H1 (cell line): ENCODE measurements around the gene STAG1. TPM values are rescaled to one million over a fixed set of nuclear protein-coding genes. Genes with fewer than 3 reads are reported as not detected.
"Not testable (repeated sequence)": the region's sequence is repeated elsewhere in the genome, so short reads cannot be mapped to it uniquely, and the experiment has no call there.

Experiments
- CTCF ChIA-PET: fragments of 300-600 bp; sonication (Branson Sonifier 250); formaldehyde crosslinking; loops from one replicate; lab custom pipeline; 2021; ENCODE audit not compliant: partially characterized antibody; lab: Charles Lee
- POLR2A ChIA-PET: fragments of 300-600 bp; sonication (Branson Sonifier 250); formaldehyde crosslinking; loops from one replicate; lab custom pipeline; 2021; ENCODE audit warnings: inconsistent platforms; ENCODE audit not compliant: partially characterized antibody; lab: Charles Lee
- DNase-seq, 2 experiments: peaks; one replicate each; pipeline versions ENCODE4 v3.0.0 to v3.0.0-alpha.2; 2010 to 2022; ENCODE audit warnings: low spot score in 2 of 2, low read depth in 1 of 2, mixed read lengths in 1 of 2
- FAIRE-seq: peaks from 2 replicates; lab custom pipeline; 2011; peaks lifted over from hg19 to GRCh38; lab: Jason Lieb, UNC
- H2AFZ ChIP-seq: 2 replicates; pipeline ENCODE4 v1.8.1; 2012; ENCODE audit warnings: low read length, inconsistent platforms
- H2AK5ac ChIP-seq: 2 replicates; pipeline ENCODE4 v1.6.1; 2013; ENCODE audit warnings: low read depth, low read length
- H2BK120ac ChIP-seq: replicated peaks from 2 replicates; pipeline ENCODE3; 2013; ENCODE audit warnings: low read depth, low read length, inconsistent platforms
- H2BK12ac ChIP-seq: 2 replicates; pipeline ENCODE4 v1.6.1; 2013; ENCODE audit warnings: low read depth, low read length
- H2BK15ac ChIP-seq: 2 replicates; pipeline ENCODE4 v1.6.1; 2013; ENCODE audit warnings: low read length
- H2BK20ac ChIP-seq: 2 replicates; pipeline ENCODE4 v1.6.1; 2013; ENCODE audit warnings: low read length
- H2BK5ac ChIP-seq: 2 replicates; pipeline ENCODE4 v1.6.1; 2013; ENCODE audit warnings: low read depth, low read length
- H3K14ac ChIP-seq: 2 replicates; pipeline ENCODE4 v1.6.1; 2013; ENCODE audit warnings: inconsistent platforms; ENCODE audit not compliant: insufficient read length
- H3K18ac ChIP-seq: 2 replicates; pipeline ENCODE4 v1.6.1; 2013; ENCODE audit warnings: low read length; ENCODE audit errors: extremely low read depth
- H3K23ac ChIP-seq: 2 replicates; pipeline ENCODE4 v1.6.1; 2013; ENCODE audit warnings: inconsistent platforms; ENCODE audit not compliant: insufficient read length
- H3K23me2 ChIP-seq: 2 replicates; pipeline ENCODE4 v1.6.1; 2013; ENCODE audit warnings: low read depth, low read length
- H3K27ac ChIP-seq: 2 replicates; pipeline ENCODE4 v1.6.1; 2011; ENCODE audit warnings: low read depth, low read length, inconsistent platforms
- H3K27me3 ChIP-seq, 4 experiments: replicated peaks in 1 of 4; 1 replicate in 1 of 4; 2 replicates in 3 of 4; pipeline versions ENCODE4 v1.6.1 to v1.8.1; 2011 to 2013; ENCODE audit warnings: low read length in 3 of 4, mild to moderate bottlenecking in 3 of 4, inconsistent platforms in 2 of 4, mixed read lengths in 2 of 4, moderate library complexity in 1 of 4; ENCODE audit not compliant: control insufficient read depth in 3 of 4, insufficient read depth in 3 of 4; ENCODE audit errors: extremely low read depth in 1 of 4
- H3K36me3 ChIP-seq, 4 experiments: 2 replicates each; pipeline versions ENCODE4 v1.6.1 to v1.8.1; 2011 to 2013; ENCODE audit warnings: mild to moderate bottlenecking in 4 of 4, low read length in 3 of 4, moderate library complexity in 2 of 4, control low read depth in 1 of 4, inconsistent platforms in 1 of 4; ENCODE audit not compliant: insufficient read depth in 4 of 4, control insufficient read depth in 2 of 4
- H3K4ac ChIP-seq: replicated peaks from 2 replicates; pipeline ENCODE3; 2013; ENCODE audit warnings: low read length, low read depth, mixed read lengths, inconsistent platforms; ENCODE audit not compliant: insufficient read length
- H3K4me1 ChIP-seq, 4 experiments: replicated peaks in 1 of 4; 1 replicate in 1 of 4; 2 replicates in 3 of 4; pipeline versions ENCODE4 v1.6.1 to v1.8.1; 2011 to 2013; ENCODE audit warnings: low read length in 3 of 4, inconsistent platforms in 2 of 4, mixed read lengths in 1 of 4; ENCODE audit not compliant: insufficient read depth in 4 of 4, control insufficient read depth in 3 of 4
- H3K4me2 ChIP-seq, 2 experiments: 2 replicates each; pipeline versions ENCODE4 v1.6.1 to v1.8.1; 2011 to 2013; ENCODE audit warnings: low read depth in 2 of 2, low read length in 2 of 2, control low read depth in 1 of 2, inconsistent platforms in 1 of 2, mild to moderate bottlenecking in 1 of 2; ENCODE audit not compliant: insufficient read depth in 1 of 2
- H3K4me3 ChIP-seq, 4 experiments: fragments of 200-600, 300-600 bp in 1 of 4; sonication (generic), shearing (Covaris generic), sonication (Bioruptor Twin) in 1 of 4; 2 replicates each; pipeline versions ENCODE4 v1.5.1 to v1.8.1; 2011 to 2016; ENCODE audit warnings: low read length in 4 of 4, low read depth in 3 of 4, control low read depth in 2 of 4, inconsistent platforms in 2 of 4, mild to moderate bottlenecking in 2 of 4, mixed read lengths in 1 of 4, moderate library complexity in 1 of 4; ENCODE audit not compliant: insufficient read depth in 2 of 4; ENCODE audit errors: extremely low read depth in 1 of 4
- H3K56ac ChIP-seq: replicated peaks from 2 replicates; pipeline ENCODE3; 2013; ENCODE audit warnings: low read depth, mild to moderate bottlenecking, mixed read lengths, low read length, inconsistent platforms; ENCODE audit not compliant: insufficient read length
- H3K79me1 ChIP-seq: 2 replicates; pipeline ENCODE4 v1.6.1; 2013; ENCODE audit warnings: low read depth, low read length, control low read depth
- H3K79me2 ChIP-seq, 2 experiments: 2 replicates each; pipeline versions ENCODE4 v1.6.1 to v1.8.1; 2012 to 2013; ENCODE audit warnings: low read length in 2 of 2, mild to moderate bottlenecking in 2 of 2, inconsistent platforms in 1 of 2; ENCODE audit not compliant: insufficient read depth in 2 of 2, control insufficient read depth in 1 of 2
- H3K9ac ChIP-seq, 4 experiments: replicated peaks in 1 of 4; 1 replicate in 1 of 4; 2 replicates in 3 of 4; pipeline versions ENCODE4 v1.6.1 to v1.8.1; 2011 to 2013; ENCODE audit warnings: low read depth in 3 of 4, low read length in 3 of 4, control low read depth in 2 of 4, mild to moderate bottlenecking in 2 of 4, moderate library complexity in 2 of 4, inconsistent platforms in 1 of 4; ENCODE audit errors: extremely low read depth in 1 of 4
- H3K9me3 ChIP-seq, 2 experiments: 2 replicates each; pipeline versions ENCODE4 v1.6.1 to v1.8.1; 2012 to 2013; ENCODE audit warnings: mild to moderate bottlenecking in 2 of 2, moderate library complexity in 2 of 2, control low read depth in 1 of 2, inconsistent platforms in 1 of 2, low read depth in 1 of 2, low read length in 1 of 2, mixed read lengths in 1 of 2; ENCODE audit not compliant: insufficient read depth in 2 of 2
- H4K20me1 ChIP-seq, 2 experiments: replicated peaks in 1 of 2; 2 replicates each; pipeline versions ENCODE3 to v1.8.1; 2011 to 2013; ENCODE audit warnings: inconsistent platforms in 2 of 2, low read length in 2 of 2, mild to moderate bottlenecking in 1 of 2; ENCODE audit not compliant: insufficient read depth in 2 of 2, control insufficient read depth in 1 of 2
- H4K5ac ChIP-seq: 2 replicates; pipeline ENCODE4 v1.6.1; 2013; ENCODE audit warnings: low read length, low read depth, mixed read lengths, inconsistent platforms; ENCODE audit not compliant: insufficient read length
- H4K8ac ChIP-seq: 2 replicates; pipeline ENCODE4 v1.8.0; 2013; ENCODE audit warnings: mild to moderate bottlenecking, moderate library complexity, low read length, inconsistent platforms; ENCODE audit not compliant: insufficient read depth; ENCODE audit errors: extremely low read depth
- H4K91ac ChIP-seq: replicated peaks from 2 replicates; pipeline ENCODE3; 2013; ENCODE audit warnings: low read length, mixed read lengths, inconsistent platforms; ENCODE audit not compliant: insufficient read length
- JUN ChIP-seq: IDR thresholded peaks from 2 replicates; pipeline ENCODE4 v1.6.1; 2011; ENCODE audit warnings: low read depth, mild to moderate bottlenecking, improper control_type of control experiment, low read length
- KDM5A ChIP-seq: fragments of 200-600 bp; IDR thresholded peaks from 2 replicates; pipeline ENCODE4 v1.7.1; 2012; ENCODE audit warnings: mild to moderate bottlenecking, low read length, inconsistent platforms, mixed read lengths
- RAD21 ChIP-seq, 2 experiments: IDR thresholded peaks in 1 of 2; conservative IDR thresholded peaks in 1 of 2; 2 replicates each; pipeline ENCODE4 v1.6.1; 2011; ENCODE audit warnings: low read depth in 2 of 2, low read length in 2 of 2, improper control_type of control experiment in 1 of 2, inconsistent platforms in 1 of 2, mild to moderate bottlenecking in 1 of 2, moderate library complexity in 1 of 2
- TAF1 ChIP-seq: IDR thresholded peaks from 2 replicates; pipeline ENCODE4 v1.6.1; 2011; ENCODE audit warnings: mild to moderate bottlenecking, low read depth, low read length
- WGBS, 2 experiments: shearing (Covaris generic) in 1 of 2; methylation state at CpG; one replicate each; pipeline versions ENCODE4 v1.1.6 to v1.1.7; 2013 to 2015; ENCODE audit warnings: low lambda C conversion rate in 2 of 2, mixed read lengths in 2 of 2, inconsistent platforms in 1 of 2, low coverage in 1 of 2, missing lambda C conversion rate in 1 of 2; ENCODE audit not compliant: insufficient replicate concordance in 2 of 2, insufficient coverage in 1 of 2, insufficient read length in 1 of 2; ENCODE audit errors: extremely low coverage in 1 of 2, missing lambda C conversion rate in 1 of 2; 5-methylcytosine and 5-hydroxymethylcytosine counted together
- polyA plus RNA-seq, 7 experiments: library from polyadenylated mRNA; depleted of rRNA in 3 of 7; stranded (reverse) in 5 of 7; unstranded in 2 of 7; fragments of >200 nt in 5 of 7; fragments of 200-250 nt in 2 of 7; gene quantifications; 1 replicate in 5 of 7; 2 replicates in 1 of 7; 4 replicates in 1 of 7; pipeline versions ENCODE4 v1.2.1 to v1.2.3, GENCODE V29; 2011 to 2013; ENCODE audit warnings: missing spikeins in 2 of 7, mixed read lengths in 2 of 7
- total RNA-seq: library from RNA; stranded (reverse); fragmentation: NEBNext Ultra II Directional; extraction: Animal tissue kit (Norgen Biotek cat#: 25700); gene quantifications from 2 replicates; pipeline ENCODE4 v1.2.1, GENCODE V29; 2021

STAG1 gene
- total and polyA plus RNA-seq, 2 of the 8 experiments (the other 6 are each of a cell fraction or from before 2014, with no cell fraction given): 4.6 to 23.4 TPM

DNA sequence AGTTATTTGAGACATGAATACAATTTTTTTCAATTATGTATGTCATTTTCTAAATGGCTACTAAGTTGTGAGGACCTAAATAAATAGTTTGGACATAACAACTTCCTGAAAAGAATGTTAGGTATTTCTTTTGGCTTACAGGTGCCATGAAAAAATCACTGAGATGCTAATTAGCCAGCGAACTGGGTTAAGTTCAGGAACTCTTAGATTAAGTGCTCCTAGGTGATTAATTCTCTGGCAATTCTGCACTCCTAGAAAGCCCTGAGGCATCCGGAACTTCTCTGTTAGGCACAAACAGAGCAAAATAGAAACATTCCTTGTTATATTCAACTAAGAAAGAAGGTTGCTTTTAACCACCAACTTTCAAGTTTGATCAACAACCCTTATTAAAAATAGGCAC lies 192.3 kb downstream of the STAG1 start (continued):
- TF ChIP-seq RAD21 (IDR thresholded peaks at IDR 0.05 in 1 of 2, conservative IDR thresholded peaks at IDR 0.05 in 1 of 2; ENCODE audit: low read depth in 2 of 2, low read length in 2 of 2) (no peak), KDM5A (no peak), JUN (no peak), TAF1 (no peak)

DNA sequence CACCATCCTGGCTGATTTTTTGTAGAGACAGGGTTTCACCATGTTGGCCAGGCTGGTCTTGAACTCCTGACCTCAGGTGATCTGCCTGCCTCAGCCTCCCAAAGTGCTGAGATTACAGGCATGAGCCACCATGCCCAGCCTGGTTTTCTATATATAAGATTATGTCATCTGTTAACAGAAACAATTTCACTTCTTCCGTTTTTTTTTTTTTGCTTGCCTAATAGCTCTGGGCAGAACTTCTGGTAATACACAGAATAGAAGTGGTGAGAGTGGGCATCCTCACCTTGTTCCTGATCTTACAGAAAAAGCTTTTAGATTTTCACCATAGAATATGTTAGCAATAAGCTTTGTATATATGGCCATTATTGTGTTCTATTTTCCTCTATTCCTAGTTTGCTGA lies 202.7 kb downstream of the STAG1 start:
- H2BK120ac ChIP-seq, POLR2A ChIA-PET, H3K4me2 ChIP-seq, H4K5ac ChIP-seq, H3K4me1 ChIP-seq, H3K27me3 ChIP-seq, H2BK5ac ChIP-seq, H2AK5ac ChIP-seq, H3K56ac ChIP-seq, H3K14ac ChIP-seq, H3K4ac ChIP-seq, H4K20me1 ChIP-seq, H2BK12ac ChIP-seq, H3K23ac ChIP-seq, H3K18ac ChIP-seq, H3K4me3 ChIP-seq, H2BK15ac ChIP-seq, H3K79me2 ChIP-seq, H2AFZ ChIP-seq, H3K23me2 ChIP-seq, H3K36me3 ChIP-seq, H4K8ac ChIP-seq, DNase-seq, H3K27ac ChIP-seq, H2BK20ac ChIP-seq, FAIRE-seq, H4K91ac ChIP-seq, H3K79me1 ChIP-seq, H3K9me3 ChIP-seq, H3K9ac ChIP-seq: not testable (repeated sequence)
- 89% methylated on average over 1 of the region's 1 CpG; no CpG with 5 or more reads in 1 of the 2 experiments for WGBS, 2 experiments
- CTCF ChIA-PET: interaction anchor here (1.5 kb wide), 1 partner anchor 203 kb away, joined by 5 read pairs; the partner anchor contains the start of gene STAG1
